ENCODE measurements around the gene SLC43A1.

The SLC43A1 gene

GRCh38 chr11:57436031-57436430 lies 79.5 kb downstream of the SLC43A1 start:
- TF ChIP-seq, protein P1, sequence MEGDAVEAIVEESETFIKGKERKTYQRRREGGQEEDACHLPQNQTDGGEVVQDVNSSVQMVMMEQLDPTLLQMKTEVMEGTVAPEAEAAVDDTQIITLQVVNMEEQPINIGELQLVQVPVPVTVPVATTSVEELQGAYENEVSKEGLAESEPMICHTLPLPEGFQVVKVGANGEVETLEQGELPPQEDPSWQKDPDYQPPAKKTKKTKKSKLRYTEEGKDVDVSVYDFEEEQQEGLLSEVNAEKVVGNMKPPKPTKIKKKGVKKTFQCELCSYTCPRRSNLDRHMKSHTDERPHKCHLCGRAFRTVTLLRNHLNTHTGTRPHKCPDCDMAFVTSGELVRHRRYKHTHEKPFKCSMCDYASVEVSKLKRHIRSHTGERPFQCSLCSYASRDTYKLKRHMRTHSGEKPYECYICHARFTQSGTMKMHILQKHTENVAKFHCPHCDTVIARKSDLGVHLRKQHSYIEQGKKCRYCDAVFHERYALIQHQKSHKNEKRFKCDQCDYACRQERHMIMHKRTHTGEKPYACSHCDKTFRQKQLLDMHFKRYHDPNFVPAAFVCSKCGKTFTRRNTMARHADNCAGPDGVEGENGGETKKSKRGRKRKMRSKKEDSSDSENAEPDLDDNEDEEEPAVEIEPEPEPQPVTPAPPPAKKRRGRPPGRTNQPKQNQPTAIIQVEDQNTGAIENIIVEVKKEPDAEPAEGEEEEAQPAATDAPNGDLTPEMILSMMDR (conservative IDR thresholded peaks at IDR 0.05; ENCODE audit: low read depth, low read length) = no peak
- no peaks in the 10 kb centered on the region for H3K4me1 ChIP-seq (ENCODE audit: low read depth, poor library complexity, severe bottlenecking)
- H3K79me2 ChIP-seq (ENCODE audit: insufficient read depth, low read depth) = no peaks in the 10 kb centered on the region
- H3K4me3 ChIP-seq (IDR thresholded peaks at IDR 0.05; ENCODE audit: insufficient read depth, low read depth, low read length) = no peak overlapping the region
- H3K27ac ChIP-seq = no peak overlapping the region
- H3K4me2 ChIP-seq = no peak overlapping the region
- H4K20me1 ChIP-seq (ENCODE audit: insufficient read depth) = no peaks in the 10 kb centered on the region
- no peaks in the 10 kb centered on the region for H3K36me3 ChIP-seq (ENCODE audit: insufficient read depth)
- H2AFZ ChIP-seq (ENCODE audit: low read depth) = no peak overlapping the region
- no peak overlapping the region for H3K9ac ChIP-seq
- H3K27me3 ChIP-seq (ENCODE audit: insufficient read depth, low read depth) = no peaks in the 10 kb centered on the region

GRCh38 chr11:57434640-57435546 lies 80.6 kb downstream of the SLC43A1 start:
- H3K27me3 ChIP-seq (ENCODE audit: insufficient read depth, low read depth) = no peaks in the 10 kb centered on the region
- no peaks in the 10 kb centered on the region for H3K79me2 ChIP-seq (ENCODE audit: insufficient read depth, low read depth)
- H4K20me1 ChIP-seq (ENCODE audit: insufficient read depth) = no peaks in the 10 kb centered on the region
- TF ChIP-seq, protein P1 (conservative IDR thresholded peaks at IDR 0.05; ENCODE audit: low read depth, low read length) = no peak
- no peak overlapping the region for H3K4me2 ChIP-seq
- no peak overlapping the region for H3K27ac ChIP-seq
- no peak overlapping the region for H3K4me3 ChIP-seq (IDR thresholded peaks at IDR 0.05; ENCODE audit: insufficient read depth, low read depth, low read length)
- H3K4me1 ChIP-seq (ENCODE audit: low read depth, poor library complexity, severe bottlenecking) = no peaks in the 10 kb centered on the region
- no peak overlapping the region for H3K9ac ChIP-seq
- no peak overlapping the region for H2AFZ ChIP-seq (ENCODE audit: low read depth)
- no peaks in the 10 kb centered on the region for H3K36me3 ChIP-seq (ENCODE audit: insufficient read depth)
